ENCODE results near the gene EIF2B2.
"Not testable (repeated sequence)": the region's sequence is repeated elsewhere in the genome, so short reads cannot be mapped to it uniquely, and the experiment has no call there.

GRCh38 chr14:74994182-74994581 lies 8.5 kb upstream of the EIF2B2 start:
- TF ChIP-seq, protein P1, sequence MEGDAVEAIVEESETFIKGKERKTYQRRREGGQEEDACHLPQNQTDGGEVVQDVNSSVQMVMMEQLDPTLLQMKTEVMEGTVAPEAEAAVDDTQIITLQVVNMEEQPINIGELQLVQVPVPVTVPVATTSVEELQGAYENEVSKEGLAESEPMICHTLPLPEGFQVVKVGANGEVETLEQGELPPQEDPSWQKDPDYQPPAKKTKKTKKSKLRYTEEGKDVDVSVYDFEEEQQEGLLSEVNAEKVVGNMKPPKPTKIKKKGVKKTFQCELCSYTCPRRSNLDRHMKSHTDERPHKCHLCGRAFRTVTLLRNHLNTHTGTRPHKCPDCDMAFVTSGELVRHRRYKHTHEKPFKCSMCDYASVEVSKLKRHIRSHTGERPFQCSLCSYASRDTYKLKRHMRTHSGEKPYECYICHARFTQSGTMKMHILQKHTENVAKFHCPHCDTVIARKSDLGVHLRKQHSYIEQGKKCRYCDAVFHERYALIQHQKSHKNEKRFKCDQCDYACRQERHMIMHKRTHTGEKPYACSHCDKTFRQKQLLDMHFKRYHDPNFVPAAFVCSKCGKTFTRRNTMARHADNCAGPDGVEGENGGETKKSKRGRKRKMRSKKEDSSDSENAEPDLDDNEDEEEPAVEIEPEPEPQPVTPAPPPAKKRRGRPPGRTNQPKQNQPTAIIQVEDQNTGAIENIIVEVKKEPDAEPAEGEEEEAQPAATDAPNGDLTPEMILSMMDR (IDR thresholded peaks at IDR 0.05): not testable (repeated sequence)
- TF ChIP-seq POLR2A (IDR thresholded peaks at IDR 0.05): not testable (repeated sequence)
